Measurements from ENCODE around the gene CCDC91. TPM values are rescaled to one million over a fixed set of nuclear protein-coding genes. Genes with fewer than 3 reads are reported as not detected.

Gene CCDC91
- total RNA-seq, 2 experiments from 2014 or later: 52.9 to 55.3 TPM

GRCh38 chr12:28539691-28540323, 349.6 kb downstream of the CCDC91 start:
- CTCF ChIA-PET: no interaction called here
- no peaks in the 10 kb centered on the region for H3K9me3 Mint-ChIP-seq
- DNase-seq: no peak
- no peaks in the 10 kb centered on the region for H3K9me3 ChIP-seq (ENCODE audit: control insufficient read depth in 1 of 2, insufficient read depth in 1 of 2, low read length in 2 of 2)
- no peaks in the 10 kb centered on the region for H3K27me3 Mint-ChIP-seq
- POLR2A ChIA-PET: no interaction called here
- no peak overlapping the region for H3K27ac ChIP-seq (ENCODE audit: low read depth in 1 of 2, low read length in 2 of 2)
- H3K4me3 Mint-ChIP-seq: no peak overlapping the region
- H3K36me3 ChIP-seq (ENCODE audit: insufficient read depth, low read length): no peaks in the 10 kb centered on the region
- no peak overlapping the region for H3K4me3 ChIP-seq (ENCODE audit: low read length)
- no peak for ATAC-seq (ENCODE audit: poor library complexity)
- H3K36me3 Mint-ChIP-seq (ENCODE audit: low read depth): peaks cover 23% of the 10 kb centered on the region
- H3K4me1 Mint-ChIP-seq (ENCODE audit: low read depth): no peaks in the 10 kb centered on the region
- H3K27ac Mint-ChIP-seq: no peak overlapping the region
- no peaks in the 10 kb centered on the region for H3K4me1 ChIP-seq (ENCODE audit: insufficient read depth, low read length)
- no peaks in the 10 kb centered on the region for H3K27me3 ChIP-seq (ENCODE audit: control insufficient read depth in 1 of 2, insufficient read depth in 2 of 2, low read length in 2 of 2)
- intact Hi-C loops (cut with DNase I, micrococcal nuclease): no loop called here
- TF ChIP-seq CTCF (IDR thresholded peaks at IDR 0.05): no peak

- Mint-ChIP-seq H3K36me3 (ENCODE audit: low read depth) (peaks cover 27% of the 10 kb centered on the region), H3K27me3 (no peaks in the 10 kb centered on the region), H3K4me3 (no peak overlapping the region), H3K4me1 (ENCODE audit: low read depth) (no peaks in the 10 kb centered on the region), H3K27ac (no peak overlapping the region), H3K9me3 (no peaks in the 10 kb centered on the region)
- DNase-seq (no peak), ATAC-seq (ENCODE audit: poor library complexity) (no peak)
- intact Hi-C loops (cut with DNase I, micrococcal nuclease): no loop called here
- no peak overlapping the region for H3K4me3 ChIP-seq (ENCODE audit: low read length)
- CTCF ChIA-PET: no interaction called here
- H3K27me3 ChIP-seq (ENCODE audit: control insufficient read depth in 1 of 2, insufficient read depth in 2 of 2, low read length in 2 of 2): no peaks in the 10 kb centered on the region
- TF ChIP-seq CTCF (IDR thresholded peaks at IDR 0.05): no peak
- no peaks in the 10 kb centered on the region for H3K4me1 ChIP-seq (ENCODE audit: insufficient read depth, low read length)
- POLR2A ChIA-PET: no interaction called here
- no peak overlapping the region for H3K27ac ChIP-seq (ENCODE audit: low read depth in 1 of 2, low read length in 2 of 2)
- H3K36me3 ChIP-seq (ENCODE audit: insufficient read depth, low read length): no peaks in the 10 kb centered on the region
- H3K9me3 ChIP-seq (ENCODE audit: control insufficient read depth in 1 of 2, insufficient read depth in 1 of 2, low read length in 2 of 2): no peaks in the 10 kb centered on the region
Observed at GRCh38 chr12:28540324-28540714, 350.1 kb downstream of the CCDC91 start.

GRCh38 chr12:28543021-28543890, 353.0 kb downstream of the CCDC91 start:
- CTCF ChIA-PET: no interaction called here
- no peaks in the 10 kb centered on the region for H3K36me3 ChIP-seq (ENCODE audit: insufficient read depth, low read length)
- no peak overlapping the region for H3K4me3 ChIP-seq (ENCODE audit: low read length)
- no peak overlapping the region for H3K27ac Mint-ChIP-seq
- no peak for ATAC-seq (ENCODE audit: poor library complexity)
- no peaks in the 10 kb centered on the region for H3K4me1 Mint-ChIP-seq (ENCODE audit: low read depth)
- peaks cover 10% of the 10 kb centered on the region for H3K36me3 Mint-ChIP-seq (ENCODE audit: low read depth)
- peak in 2 of 14 experiments; percentile 3 to 42 for DNase-seq
- H3K9me3 ChIP-seq (ENCODE audit: control insufficient read depth in 1 of 2, insufficient read depth in 1 of 2, low read length in 2 of 2): no peaks in the 10 kb centered on the region
- H3K4me3 Mint-ChIP-seq: no peak overlapping the region
- H3K27me3 ChIP-seq (ENCODE audit: control insufficient read depth in 1 of 2, insufficient read depth in 2 of 2, low read length in 2 of 2): no peaks in the 10 kb centered on the region
- no peaks in the 10 kb centered on the region for H3K4me1 ChIP-seq (ENCODE audit: insufficient read depth, low read length)
- POLR2A ChIA-PET: no interaction called here
- no peak overlapping the region for H3K27ac ChIP-seq (ENCODE audit: low read depth in 1 of 2, low read length in 2 of 2)
- intact Hi-C loops (cut with DNase I, micrococcal nuclease): no loop called here
- H3K27me3 Mint-ChIP-seq: no peaks in the 10 kb centered on the region
- no peak for TF ChIP-seq CTCF (IDR thresholded peaks at IDR 0.05)
- H3K9me3 Mint-ChIP-seq: no peaks in the 10 kb centered on the region
